Muscle of leg (tissue), 11 donors: Measurements from ENCODE around the gene EFR3B. TPM values are rescaled to one million over a fixed set of nuclear protein-coding genes. Genes with fewer than 3 reads are reported as not detected.
A peak's percentile ranks its signal among the peaks of the same experiment; 100 is the strongest.

Experiments
- DNase-seq: peaks from one replicate; pipeline ENCODE4 v3.0.0; 2013
- H3K27ac ChIP-seq: one replicate; pipeline ENCODE4 v1.5.1; 2013; ENCODE audit warnings: mild to moderate bottlenecking, low read length, control low read depth
- H3K27me3 ChIP-seq: one replicate; pipeline ENCODE4 v1.6.1; 2013; ENCODE audit warnings: low read length; ENCODE audit not compliant: control insufficient read depth, insufficient read depth
- H3K36me3 ChIP-seq: one replicate; pipeline ENCODE4 v1.6.1; 2013; ENCODE audit warnings: low read length; ENCODE audit not compliant: control insufficient read depth, insufficient read depth
- H3K4me1 ChIP-seq: one replicate; pipeline ENCODE4 v1.6.1; 2013; ENCODE audit warnings: low read length; ENCODE audit not compliant: control insufficient read depth, insufficient read depth
- H3K4me3 ChIP-seq: one replicate; pipeline ENCODE4 v1.5.1; 2013; ENCODE audit warnings: low read length, control low read depth
- H3K9me3 ChIP-seq: replicated peaks from 2 replicates; pipeline ENCODE4 v1.6.1; 2013; ENCODE audit warnings: low read depth, low read length; ENCODE audit not compliant: control insufficient read depth
- WGBS: methylation state at CpG from one replicate; pipeline ENCODE4 v1.1.5; 2013; ENCODE audit warnings: missing lambda C conversion rate; ENCODE audit not compliant: insufficient coverage; 5-methylcytosine and 5-hydroxymethylcytosine counted together
- polyA plus RNA-seq, 8 donors: library from polyadenylated mRNA; unstranded; fragments of 120-200 nt; gene quantifications; one replicate each; pipeline versions ENCODE4 v1.2.1 to v1.2.3, GENCODE V29; 2013; ENCODE audit warnings: inconsistent platforms in 1 of 8, low replicate concordance in 1 of 8; ENCODE audit not compliant: insufficient read length in 8 of 8, insufficient read depth in 1 of 8
- total RNA-seq: library from RNA; stranded (reverse); fragments of 120-200 nt; gene quantifications from one replicate; pipeline ENCODE4 v1.2.4, GENCODE V29; 2013

Gene EFR3B
- total and polyA plus RNA-seq, 9 donors: 3.2 to 5.5 (median 4.8) TPM

- Histone ChIP-seq H3K9me3 (no peaks in the 10 kb centered on the region), H3K27me3 (no peaks in the 10 kb centered on the region), H3K4me1 (peaks cover 6% of the 10 kb centered on the region), H3K27ac (no peak overlapping the region), H3K4me3 (no peak overlapping the region), H3K36me3 (no peaks in the 10 kb centered on the region)
- no peak for DNase-seq
- WGBS: 86% methylated on average over 8 of the region's 9 CpGs
These were observed 39.4 kb downstream of the EFR3B start for GRCh38 chr2:25081237-25081790.

- 86% methylated on average over 6 of the region's 6 CpGs for WGBS
- Histone ChIP-seq H3K4me3 (no peak overlapping the region), H3K9me3 (no peaks in the 10 kb centered on the region), H3K36me3 (no peaks in the 10 kb centered on the region), H3K27me3 (no peaks in the 10 kb centered on the region), H3K4me1 (peaks cover 6% of the 10 kb centered on the region), H3K27ac (no peak overlapping the region)
- no peak for DNase-seq
These were observed 40.2 kb downstream of the EFR3B start for GRCh38 chr2:25082002-25082622.

GRCh38 chr2:25085761-25086560 is 44.1 kb downstream of the EFR3B start:
- Histone ChIP-seq H3K4me3 (no peak overlapping the region), H3K9me3 (no peaks in the 10 kb centered on the region), H3K36me3 (no peaks in the 10 kb centered on the region), H3K27me3 (no peaks in the 10 kb centered on the region), H3K4me1 (peaks cover 9% of the 10 kb centered on the region), H3K27ac (no peak overlapping the region)
- WGBS: no CpG with 5 or more reads among the region's 4 CpGs
- DNase-seq: no peak

- WGBS: 52% methylated on average over 4 of the region's 6 CpGs
- Histone ChIP-seq H3K4me3 (no peak overlapping the region), H3K27me3 (no peaks in the 10 kb centered on the region), H3K36me3 (peaks cover 2% of the 10 kb centered on the region), H3K4me1 (peaks cover 9% of the 10 kb centered on the region), H3K27ac (no peak overlapping the region), H3K9me3 (no peaks in the 10 kb centered on the region)
- DNase-seq: peak; percentile 60
These were observed 47.1 kb downstream of the EFR3B start for GRCh38 chr2:25088817-25089516.

GRCh38 chr2:25089605-25090315 is 47.9 kb downstream of the EFR3B start:
- H3K27me3 ChIP-seq: no peaks in the 10 kb centered on the region
- 81% methylated on average over 3 of the region's 11 CpGs for WGBS
- H3K27ac ChIP-seq: no peak overlapping the region
- H3K4me1 ChIP-seq: peaks cover 9% of the 10 kb centered on the region
- H3K36me3 ChIP-seq: peaks cover 2% of the 10 kb centered on the region
- H3K9me3 ChIP-seq: no peaks in the 10 kb centered on the region
- DNase-seq: no peak
- no peak overlapping the region for H3K4me3 ChIP-seq

- H3K4me1 ChIP-seq: peaks cover 9% of the 10 kb centered on the region
- H3K27ac ChIP-seq: no peak overlapping the region
- H3K4me3 ChIP-seq: no peak overlapping the region
- peaks cover 2% of the 10 kb centered on the region for H3K36me3 ChIP-seq
- 83% methylated on average over 2 of the region's 8 CpGs for WGBS
- H3K27me3 ChIP-seq: no peaks in the 10 kb centered on the region
- no peaks in the 10 kb centered on the region for H3K9me3 ChIP-seq
- DNase-seq: no peak
These were observed 48.9 kb downstream of the EFR3B start for GRCh38 chr2:25090801-25091200.

- Histone ChIP-seq H3K27ac (no peak overlapping the region), H3K4me1 (peaks cover 9% of the 10 kb centered on the region), H3K9me3 (no peaks in the 10 kb centered on the region), H3K4me3 (no peak overlapping the region), H3K27me3 (no peaks in the 10 kb centered on the region), H3K36me3 (peaks cover 2% of the 10 kb centered on the region)
- DNase-seq: no peak
- WGBS: 78% methylated on average over 8 of the region's 8 CpGs
These were observed 49.4 kb downstream of the EFR3B start for GRCh38 chr2:25091265-25091664.

GRCh38 chr2:25098056-25098455 is 56.2 kb downstream of the EFR3B start:
- Histone ChIP-seq H3K9me3 (peaks cover 2% of the 10 kb centered on the region), H3K4me1 (peaks cover 10% of the 10 kb centered on the region), H3K4me3 (no peak overlapping the region), H3K36me3 (no peaks in the 10 kb centered on the region), H3K27me3 (no peaks in the 10 kb centered on the region), H3K27ac (peak overlapping the region; percentile 88)
- no peak for DNase-seq
- WGBS: 100% methylated on average over 1 of the region's 2 CpGs

GRCh38 chr2:25098670-25099486 is 57.0 kb downstream of the EFR3B start:
- DNase-seq: peak; percentile 89
- H3K4me3 ChIP-seq: no peak overlapping the region
- H3K27ac ChIP-seq: peak overlapping the region; percentile 88
- H3K36me3 ChIP-seq: no peaks in the 10 kb centered on the region
- H3K4me1 ChIP-seq: peaks cover 10% of the 10 kb centered on the region
- H3K27me3 ChIP-seq: no peaks in the 10 kb centered on the region
- WGBS: 50% methylated on average over 1 of the region's 6 CpGs
- peaks cover 2% of the 10 kb centered on the region for H3K9me3 ChIP-seq
